Testis (tissue), 3 donors: ENCODE data around the gene EGFR. TPM values are rescaled to one million over a fixed set of nuclear protein-coding genes. Genes with fewer than 3 reads are reported as not detected.

Experiments
- DNase-seq: peaks from one replicate; pipeline ENCODE4 v3.0.0-alpha.2; 2019
- H3K27ac ChIP-seq, 2 donors: fragments of 200-600 bp; sonication (generic); one replicate each; pipeline ENCODE4 v1.5.1; 2019
- H3K27me3 ChIP-seq: fragments of 200-600 bp; sonication (generic); one replicate; pipeline ENCODE4 v1.5.1; 2019
- H3K36me3 ChIP-seq: fragments of 200-600 bp; sonication (generic); one replicate; pipeline ENCODE4 v1.5.1; 2017; ENCODE audit warnings: low read depth; ENCODE audit errors: missing control alignments
- H3K4me1 ChIP-seq: fragments of 200-600 bp; sonication (generic); one replicate; pipeline ENCODE4 v1.5.1; 2019
- H3K4me3 ChIP-seq, 2 donors: fragments of 200-600 bp; sonication (generic); one replicate each; pipeline ENCODE4 v1.5.1; 2017 to 2019
- H3K9me3 ChIP-seq: fragments of 200-600 bp; sonication (generic); one replicate; pipeline ENCODE4 v1.5.1; 2017
- CTCF ChIP-seq, 3 experiments: fragments of 450-650 bp in 2 of 3; fragments of 200-600 bp in 1 of 3; sonication (generic) in 1 of 3; IDR thresholded peaks; one replicate each; pipeline ENCODE4 v1.5.1; 2016 to 2019; ENCODE audit warnings: antibody characterized with exemption in 3 of 3, mild to moderate bottlenecking in 2 of 3, moderate library complexity in 1 of 3
- POLR2A ChIP-seq: fragments of 450-650 bp; IDR thresholded peaks from one replicate; pipeline ENCODE4 v1.6.1; 2017; ENCODE audit warnings: antibody characterized with exemption, mild to moderate bottlenecking, moderate library complexity
- WGBS, 2 donors: methylation state at CpG; one replicate each; pipeline ENCODE4 v1.1.5; 2018; 5-methylcytosine and 5-hydroxymethylcytosine counted together
- intact Hi-C: fragments of 100-400 bp; cut with DNase I; formaldehyde crosslinking; loops from one replicate; pipeline ENCODE4 v1.15.1; 2023; ENCODE audit warnings: low total_unique reads
- polyA plus RNA-seq: library from polyadenylated mRNA; stranded (reverse); fragments of 350-450 nt; fragmentation: Illumina TruSeq; extraction: RNeasy Lipid Tissue Mini Kit (QIAGEN cat#74804); gene quantifications from one replicate; pipeline ENCODE4 v1.2.3, GENCODE V29; 2014; ENCODE audit warnings: low read depth, low replicate concordance; ENCODE audit not compliant: insufficient read depth
- total RNA-seq, 2 donors: library from RNA; depleted of rRNA; stranded (reverse); fragments of >200 nt; gene quantifications; one replicate each; pipeline ENCODE4 v1.2.3, GENCODE V29; 2016

The EGFR gene
- total and polyA plus RNA-seq, 3 donors from 2014 or later, result 11.0 to 45.0 (median 18.2) TPM

DNA sequence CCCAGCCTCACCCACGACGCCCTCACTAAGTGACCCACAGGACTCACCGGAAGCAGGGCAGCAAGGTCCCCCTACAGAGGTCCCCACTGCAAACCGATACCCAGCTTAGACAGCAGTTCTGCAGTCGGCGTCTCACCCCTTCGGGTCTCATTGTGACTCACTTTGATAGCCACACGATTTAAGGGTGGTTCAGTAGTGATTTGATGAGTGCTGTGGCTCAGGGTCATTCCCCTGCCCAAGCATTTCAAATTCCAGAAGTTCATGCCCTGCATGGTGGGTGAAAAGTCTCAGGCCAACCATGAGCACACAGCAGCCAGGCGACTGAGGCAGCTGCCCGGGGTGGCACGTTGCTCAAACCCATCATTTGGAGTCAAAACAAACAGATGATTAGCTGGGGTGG is 93.2 kb downstream of the EGFR start:
- no peak overlapping the region for H3K4me3 ChIP-seq
- no peaks in the 10 kb centered on the region for H3K9me3 ChIP-seq
- no peak for DNase-seq
- 90 to 94% methylated on average over 5 to 11 of the region's 11 CpGs for WGBS, 2 donors
- no peaks in the 10 kb centered on the region for H3K36me3 ChIP-seq
- H3K27me3 ChIP-seq, result no peaks in the 10 kb centered on the region
- no peak overlapping the region for H3K27ac ChIP-seq
- no peak for TF ChIP-seq CTCF (IDR thresholded peaks at IDR 0.05)
- TF ChIP-seq POLR2A, result no peak
- H3K4me1 ChIP-seq, result peaks cover 16% of the 10 kb centered on the region
- intact Hi-C loops, result no loop called here

DNA sequence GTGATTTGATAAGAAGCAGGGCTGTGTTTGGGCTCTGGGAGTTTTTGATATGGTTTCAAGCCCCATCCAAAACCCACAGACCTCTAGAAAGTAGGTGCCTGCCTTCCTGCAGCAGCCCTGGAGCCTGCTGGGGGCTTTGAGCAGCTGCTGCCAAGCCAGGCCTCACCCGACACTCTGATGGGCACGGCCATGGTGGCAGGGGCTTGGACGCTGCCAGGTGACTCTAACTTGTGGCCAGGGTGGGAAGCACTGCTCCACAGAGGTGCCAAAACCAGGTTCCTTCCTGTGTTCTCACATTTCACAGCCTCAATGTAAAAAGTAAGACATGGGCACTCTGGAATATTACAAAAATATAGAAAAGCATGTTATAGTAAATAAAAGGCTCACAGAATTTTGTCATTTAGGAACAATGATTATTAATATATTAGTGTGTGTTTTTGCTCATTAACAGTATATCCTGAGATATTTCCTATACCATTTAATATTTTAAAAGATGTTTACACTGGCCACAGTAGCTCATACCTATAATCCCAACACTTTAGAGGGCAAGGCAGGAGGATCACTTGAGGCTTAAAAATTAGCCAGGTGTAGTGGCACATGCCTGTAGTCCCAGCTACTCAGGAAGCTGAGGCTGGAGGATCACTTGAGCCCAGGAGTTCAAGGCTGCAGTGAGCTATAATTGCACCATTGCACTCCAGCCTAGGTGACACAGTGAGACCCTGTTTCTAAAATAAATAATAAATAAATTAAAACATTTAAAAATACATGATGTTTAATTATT is 95.1 kb downstream of the EGFR start:
- Histone ChIP-seq H3K36me3 (no peaks in the 10 kb centered on the region), H3K27me3 (no peaks in the 10 kb centered on the region), H3K27ac (no peak overlapping the region), H3K4me1 (peaks cover 14% of the 10 kb centered on the region), H3K4me3 (no peak overlapping the region), H3K9me3 (no peaks in the 10 kb centered on the region)
- intact Hi-C loops, result no loop called here
- TF ChIP-seq POLR2A (no peak), CTCF (IDR thresholded peaks at IDR 0.05) (no peak)
- DNase-seq, result no peak
- WGBS, 2 donors, result 74 to 81% methylated on average over 3 of the region's 3 CpGs

GRCh38 chr7:55117286-55117685 is 98.5 kb downstream of the EGFR start:
- H3K9me3 ChIP-seq, result no peaks in the 10 kb centered on the region
- WGBS, 2 donors, result 91 to 95% methylated on average over 7 of the region's 7 CpGs
- no peaks in the 10 kb centered on the region for H3K36me3 ChIP-seq
- TF ChIP-seq CTCF (IDR thresholded peaks at IDR 0.05), result no peak
- no peak for TF ChIP-seq POLR2A
- H3K27ac ChIP-seq, result no peak overlapping the region
- no peak for DNase-seq
- peaks cover 9% of the 10 kb centered on the region for H3K4me1 ChIP-seq
- H3K27me3 ChIP-seq, result no peaks in the 10 kb centered on the region
- H3K4me3 ChIP-seq, result no peak overlapping the region
- intact Hi-C loops, result no loop called here

GRCh38 chr7:55118426-55118825 is 99.6 kb downstream of the EGFR start:
- intact Hi-C loops, result no loop called here
- peaks cover 9% of the 10 kb centered on the region for H3K4me1 ChIP-seq
- no peaks in the 10 kb centered on the region for H3K9me3 ChIP-seq
- H3K36me3 ChIP-seq, result no peaks in the 10 kb centered on the region
- H3K4me3 ChIP-seq, result no peak overlapping the region
- TF ChIP-seq CTCF (IDR thresholded peaks at IDR 0.05) (no peak), POLR2A (no peak)
- H3K27ac ChIP-seq, result no peak overlapping the region
- 89 to 97% methylated on average over 5 of the region's 5 CpGs for WGBS, 2 donors
- no peak for DNase-seq
- no peaks in the 10 kb centered on the region for H3K27me3 ChIP-seq

GRCh38 chr7:55119571-55119970 is 100.8 kb downstream of the EGFR start:
- no peak for DNase-seq
- Histone ChIP-seq H3K27me3 (no peaks in the 10 kb centered on the region), H3K4me3 (no peak overlapping the region), H3K4me1 (peaks cover 9% of the 10 kb centered on the region), H3K27ac (peak overlapping the region in 1 of 2 donors; percentile 75), H3K9me3 (no peaks in the 10 kb centered on the region), H3K36me3 (no peaks in the 10 kb centered on the region)
- 90 to 96% methylated on average over 4 of the region's 4 CpGs for WGBS, 2 donors
- intact Hi-C loops, result no loop called here
- TF ChIP-seq CTCF (IDR thresholded peaks at IDR 0.05) (no peak), POLR2A (no peak)
